Measurements from ENCODE around the gene FIBIN.
"Not testable (repeated sequence)": the region's sequence is repeated elsewhere in the genome, so short reads cannot be mapped to it uniquely, and the experiment has no call there.

GRCh38 chr11:27001136-27001730 is 7.3 kb downstream of the FIBIN start:
- not testable (repeated sequence) for TF ChIP-seq EZH2phosphoT487 (IDR thresholded peaks at IDR 0.05)
- TF ChIP-seq, protein P1, sequence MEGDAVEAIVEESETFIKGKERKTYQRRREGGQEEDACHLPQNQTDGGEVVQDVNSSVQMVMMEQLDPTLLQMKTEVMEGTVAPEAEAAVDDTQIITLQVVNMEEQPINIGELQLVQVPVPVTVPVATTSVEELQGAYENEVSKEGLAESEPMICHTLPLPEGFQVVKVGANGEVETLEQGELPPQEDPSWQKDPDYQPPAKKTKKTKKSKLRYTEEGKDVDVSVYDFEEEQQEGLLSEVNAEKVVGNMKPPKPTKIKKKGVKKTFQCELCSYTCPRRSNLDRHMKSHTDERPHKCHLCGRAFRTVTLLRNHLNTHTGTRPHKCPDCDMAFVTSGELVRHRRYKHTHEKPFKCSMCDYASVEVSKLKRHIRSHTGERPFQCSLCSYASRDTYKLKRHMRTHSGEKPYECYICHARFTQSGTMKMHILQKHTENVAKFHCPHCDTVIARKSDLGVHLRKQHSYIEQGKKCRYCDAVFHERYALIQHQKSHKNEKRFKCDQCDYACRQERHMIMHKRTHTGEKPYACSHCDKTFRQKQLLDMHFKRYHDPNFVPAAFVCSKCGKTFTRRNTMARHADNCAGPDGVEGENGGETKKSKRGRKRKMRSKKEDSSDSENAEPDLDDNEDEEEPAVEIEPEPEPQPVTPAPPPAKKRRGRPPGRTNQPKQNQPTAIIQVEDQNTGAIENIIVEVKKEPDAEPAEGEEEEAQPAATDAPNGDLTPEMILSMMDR (IDR thresholded peaks at IDR 0.05), result not testable (repeated sequence)
